ENCODE measurements around the gene RBP7.
"Not testable (repeated sequence)": the region's sequence is repeated elsewhere in the genome, so short reads cannot be mapped to it uniquely, and the experiment has no call there.

RBP7 gene

DNA sequence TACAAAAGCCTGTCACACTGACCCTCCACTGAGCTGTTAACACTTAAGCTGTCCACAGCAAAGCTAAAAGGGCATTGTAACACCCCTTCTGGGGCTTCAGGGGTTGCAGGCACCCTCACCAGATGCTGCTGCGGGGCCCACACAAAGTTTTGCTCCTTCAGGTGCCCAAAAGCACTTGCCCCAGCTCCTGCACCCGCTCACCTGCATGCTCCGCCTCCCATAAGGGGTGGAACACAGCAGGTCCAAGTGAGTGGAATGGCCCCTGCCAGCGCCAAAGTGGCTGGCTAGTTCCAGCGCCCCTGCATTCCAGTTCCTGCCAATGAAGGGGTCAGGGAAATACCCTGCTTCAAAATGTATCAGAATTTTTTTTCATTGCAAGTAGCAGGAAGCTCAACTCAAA lies 7.3 kb upstream of the RBP7 start:
- no peak for DNase-seq (ENCODE audit: low read depth in 2 of 2)
- TF ChIP-seq, protein P1, sequence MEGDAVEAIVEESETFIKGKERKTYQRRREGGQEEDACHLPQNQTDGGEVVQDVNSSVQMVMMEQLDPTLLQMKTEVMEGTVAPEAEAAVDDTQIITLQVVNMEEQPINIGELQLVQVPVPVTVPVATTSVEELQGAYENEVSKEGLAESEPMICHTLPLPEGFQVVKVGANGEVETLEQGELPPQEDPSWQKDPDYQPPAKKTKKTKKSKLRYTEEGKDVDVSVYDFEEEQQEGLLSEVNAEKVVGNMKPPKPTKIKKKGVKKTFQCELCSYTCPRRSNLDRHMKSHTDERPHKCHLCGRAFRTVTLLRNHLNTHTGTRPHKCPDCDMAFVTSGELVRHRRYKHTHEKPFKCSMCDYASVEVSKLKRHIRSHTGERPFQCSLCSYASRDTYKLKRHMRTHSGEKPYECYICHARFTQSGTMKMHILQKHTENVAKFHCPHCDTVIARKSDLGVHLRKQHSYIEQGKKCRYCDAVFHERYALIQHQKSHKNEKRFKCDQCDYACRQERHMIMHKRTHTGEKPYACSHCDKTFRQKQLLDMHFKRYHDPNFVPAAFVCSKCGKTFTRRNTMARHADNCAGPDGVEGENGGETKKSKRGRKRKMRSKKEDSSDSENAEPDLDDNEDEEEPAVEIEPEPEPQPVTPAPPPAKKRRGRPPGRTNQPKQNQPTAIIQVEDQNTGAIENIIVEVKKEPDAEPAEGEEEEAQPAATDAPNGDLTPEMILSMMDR (IDR thresholded peaks at IDR 0.05; ENCODE audit: low read depth, low read length): no peak
- H3K4me3 ChIP-seq (replicated peaks in 1 of 2; ENCODE audit: low read depth in 2 of 2, low read length in 2 of 2): no peak overlapping the region

DNA sequence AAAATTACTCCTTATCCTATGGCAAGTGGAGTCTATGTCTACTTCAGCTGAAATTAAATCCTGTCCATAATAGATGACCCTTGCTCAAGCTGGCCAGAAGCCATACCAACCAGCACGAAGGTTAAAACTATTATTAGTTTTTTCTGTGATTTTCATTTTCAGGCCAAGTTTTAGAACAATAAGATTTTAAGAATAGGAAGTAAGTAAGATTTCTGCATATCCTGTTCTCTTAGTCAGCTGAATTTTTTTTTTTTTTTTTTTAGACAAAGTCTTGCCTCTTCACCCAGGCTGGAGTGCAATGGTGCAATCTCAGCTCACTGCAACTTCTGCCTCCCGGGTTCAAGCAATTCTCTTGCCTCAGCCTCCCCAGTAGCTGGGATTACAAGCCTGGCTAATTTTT lies 6.1 kb upstream of the RBP7 start:
- no peak overlapping the region for H3K4me3 ChIP-seq (replicated peaks in 1 of 2; ENCODE audit: low read depth in 2 of 2, low read length in 2 of 2)
- TF ChIP-seq, protein P1 (IDR thresholded peaks at IDR 0.05; ENCODE audit: low read depth, low read length): no peak
- DNase-seq (ENCODE audit: low read depth in 2 of 2): peak; percentile 54 to 87

DNA sequence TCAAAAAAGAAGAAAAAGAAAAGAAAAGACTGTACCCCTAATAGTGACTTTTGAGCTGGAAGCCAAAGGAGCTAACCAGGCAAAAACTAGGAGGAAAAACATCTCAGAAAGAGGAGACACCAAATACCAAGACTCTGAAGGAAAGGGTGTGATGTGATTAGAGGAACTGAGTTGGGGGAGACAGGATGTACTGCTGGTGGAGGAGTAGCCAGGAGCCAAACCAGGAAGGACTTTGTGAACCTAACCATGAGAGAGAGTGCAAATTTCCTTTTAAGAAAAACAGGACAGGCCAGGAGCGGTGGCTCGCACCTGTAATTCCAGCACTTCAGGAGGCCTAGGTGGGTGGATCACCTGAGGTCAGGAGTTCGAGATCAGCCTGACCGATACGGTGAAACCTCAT lies 4.1 kb upstream of the RBP7 start:
- no peak for DNase-seq (ENCODE audit: low read depth in 2 of 2)
- H3K4me3 ChIP-seq (replicated peaks in 1 of 2; ENCODE audit: low read depth in 2 of 2, low read length in 2 of 2): no peak overlapping the region
- TF ChIP-seq, protein P1 (IDR thresholded peaks at IDR 0.05; ENCODE audit: low read depth, low read length): no peak

DNA sequence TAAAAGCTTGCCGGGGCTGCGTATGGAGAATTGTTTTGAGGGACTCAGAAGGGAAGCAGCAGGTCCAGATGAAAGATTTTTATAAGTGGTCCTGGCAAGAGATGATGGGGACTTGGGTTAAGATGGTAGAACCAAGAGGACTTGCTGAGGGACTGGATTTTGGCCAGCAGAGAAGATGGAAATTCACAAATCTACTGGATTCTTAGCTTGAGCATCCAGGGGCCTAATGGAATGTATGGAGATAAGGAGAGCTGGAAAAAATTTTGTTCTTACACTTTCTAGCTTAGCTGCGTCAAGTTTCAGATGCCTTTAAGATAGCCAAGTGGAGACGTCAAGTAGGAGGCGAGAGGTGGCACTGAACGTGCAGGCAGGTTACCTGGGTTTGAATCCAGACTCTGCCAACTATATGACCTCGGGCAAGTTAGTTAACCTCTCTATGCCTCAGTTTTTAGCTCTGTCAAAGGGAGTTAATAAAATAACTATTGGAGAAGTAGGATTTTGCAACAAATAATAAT lies 3.4 kb upstream of the RBP7 start:
- H3K4me3 ChIP-seq (replicated peaks in 1 of 2; ENCODE audit: low read depth in 2 of 2, low read length in 2 of 2): no peak overlapping the region
- DNase-seq (ENCODE audit: low read depth in 2 of 2): peak in 1 of 2 donors; percentile 75
- TF ChIP-seq, protein P1 (IDR thresholded peaks at IDR 0.05; ENCODE audit: low read depth, low read length): no peak

DNA sequence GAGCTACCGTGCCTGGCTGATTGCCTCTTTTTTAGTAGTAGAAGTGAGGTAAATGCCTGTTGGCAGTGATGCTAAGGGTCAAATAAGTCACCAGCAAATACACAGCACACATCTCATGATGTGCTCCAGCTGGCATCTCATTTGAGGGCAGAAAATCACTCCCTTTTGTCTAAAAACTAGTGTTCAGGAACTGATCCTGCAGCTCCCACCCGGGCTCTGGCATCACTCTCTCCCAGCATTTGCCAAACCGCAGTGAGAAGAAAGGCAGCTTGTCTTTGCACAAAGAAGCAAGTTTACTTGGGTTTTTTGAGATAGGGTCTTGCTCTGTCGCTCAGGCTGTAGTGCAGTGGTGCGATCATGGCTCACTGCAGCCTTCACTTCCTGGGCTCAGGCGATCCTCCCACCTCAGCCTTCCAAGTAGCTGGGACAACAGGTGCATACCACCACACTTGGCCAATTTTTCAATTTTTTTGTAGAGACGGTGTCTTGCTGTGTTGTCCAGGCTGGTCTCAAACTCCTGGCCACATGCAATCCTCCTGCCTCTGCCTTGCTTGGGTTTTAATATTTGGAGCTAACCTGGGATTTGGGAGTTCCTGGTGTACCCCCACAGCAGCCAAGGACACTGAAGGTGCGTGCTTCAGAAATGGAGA lies 4.1 kb downstream of the RBP7 start:
- no peak overlapping the region for H3K4me3 ChIP-seq (replicated peaks in 1 of 2; ENCODE audit: low read depth in 2 of 2, low read length in 2 of 2)
- DNase-seq (ENCODE audit: low read depth in 2 of 2): peak in 1 of 2 donors; percentile 53
- TF ChIP-seq, protein P1 (IDR thresholded peaks at IDR 0.05; ENCODE audit: low read depth, low read length): no peak

DNA sequence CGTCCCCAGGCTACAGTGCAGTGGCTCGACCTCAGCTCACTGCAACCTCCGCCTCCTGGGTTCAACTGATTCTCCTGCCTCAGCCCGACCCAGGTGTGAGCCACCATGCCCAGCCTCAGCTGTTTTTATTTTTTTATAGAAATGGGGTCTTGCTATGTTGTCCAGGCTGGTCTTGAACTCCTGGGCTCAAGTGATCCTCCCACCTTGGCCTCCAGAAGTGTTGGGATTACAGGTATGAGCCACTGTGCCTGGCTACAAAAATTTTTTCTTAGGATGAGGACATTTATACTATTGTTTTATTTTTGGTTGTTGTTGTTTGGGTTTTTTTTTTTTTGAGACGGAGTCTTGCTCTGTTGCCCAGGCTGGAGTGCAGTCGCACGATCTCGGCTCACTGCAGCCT lies 8.2 kb downstream of the RBP7 start:
- DNase-seq (ENCODE audit: low read depth in 2 of 2); H3K4me3 ChIP-seq (replicated peaks in 1 of 2; ENCODE audit: low read depth in 2 of 2, low read length in 2 of 2): not testable (repeated sequence)

DNA sequence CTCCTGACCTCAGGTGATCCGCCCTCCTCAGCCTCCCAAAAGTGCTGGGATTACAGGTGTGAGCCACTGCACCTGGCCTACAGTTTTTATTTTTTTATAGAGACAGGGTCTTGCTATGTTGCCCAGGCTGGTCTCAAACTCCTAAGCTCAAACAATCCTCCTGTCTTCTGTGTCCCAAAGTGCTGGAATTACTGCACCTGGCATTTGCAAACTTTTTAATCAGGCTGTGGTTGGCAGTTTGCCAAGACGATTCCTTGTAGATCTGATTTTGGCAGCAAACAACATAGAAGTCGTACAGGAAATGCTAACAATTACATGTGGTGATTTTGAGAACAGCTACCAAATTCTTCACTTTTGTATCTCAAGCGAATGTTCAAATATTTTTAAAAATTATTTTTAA lies 10.1 kb downstream of the RBP7 start:
- TF ChIP-seq, protein P1 (IDR thresholded peaks at IDR 0.05; ENCODE audit: low read depth, low read length): no peak
- H3K4me3 ChIP-seq (replicated peaks in 1 of 2; ENCODE audit: low read depth in 2 of 2, low read length in 2 of 2): no peak overlapping the region
- DNase-seq (ENCODE audit: low read depth in 2 of 2): peak; percentile 28 to 68
